ENCODE measurements around the gene STEAP3.

- TF ChIP-seq POLR2AphosphoS5 (IDR thresholded peaks at IDR 0.05) (no peak), CTCF (IDR thresholded peaks at IDR 0.05; ENCODE audit: poor library complexity, severe bottlenecking) (no peak), EP300 (conservative IDR thresholded peaks at IDR 0.05; ENCODE audit: poor library complexity, severe bottlenecking) (no peak), TAF1 (IDR thresholded peaks at IDR 0.05; ENCODE audit: low read depth) (no peak)
Observed at GRCh38 chr2:119224391-119225104, 914 bp downstream of the STEAP3 start.
